Fibroblast of mammary gland (primary cell): Measurements from ENCODE around the gene SBK1.

Experiments used
- DNase-seq: peaks from one replicate; pipeline ENCODE4 v3.0.0-alpha.2; 2010; ENCODE audit warnings: low read depth
- H3K4me3 ChIP-seq: 2 replicates; pipeline ENCODE4 v1.5.1; 2011; ENCODE audit warnings: low read depth, mild to moderate bottlenecking, low read length, moderate library complexity; ENCODE audit not compliant: control insufficient read depth
- TF ChIP-seq, protein P1 (sequence below): conservative IDR thresholded peaks from 2 replicates; pipeline ENCODE4 v1.5.1; 2011; ENCODE audit warnings: low read depth, low read length, inconsistent platforms; ENCODE audit not compliant: control insufficient read depth, insufficient read depth

Gene SBK1

DNA sequence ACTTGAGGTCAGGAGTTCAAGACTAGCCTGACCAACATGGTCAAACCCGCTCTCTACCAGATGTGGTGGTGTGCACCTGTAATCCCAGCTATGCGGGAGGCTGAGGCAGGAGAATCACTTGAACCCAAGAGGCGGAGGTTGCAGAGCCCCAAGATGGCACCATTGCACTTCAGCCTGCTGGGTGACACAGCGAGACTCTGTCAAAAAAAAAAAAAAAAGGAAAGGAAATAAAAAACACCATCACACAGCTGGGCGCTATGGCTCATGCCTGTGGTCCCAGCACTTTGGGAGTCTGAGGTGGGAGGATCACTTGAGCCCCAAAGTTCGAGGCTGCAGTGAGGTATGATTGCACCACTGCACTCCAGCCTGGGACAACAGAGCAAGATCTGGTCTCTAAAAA, 13.3 kb upstream of the SBK1 start:
- TF ChIP-seq, protein P1, sequence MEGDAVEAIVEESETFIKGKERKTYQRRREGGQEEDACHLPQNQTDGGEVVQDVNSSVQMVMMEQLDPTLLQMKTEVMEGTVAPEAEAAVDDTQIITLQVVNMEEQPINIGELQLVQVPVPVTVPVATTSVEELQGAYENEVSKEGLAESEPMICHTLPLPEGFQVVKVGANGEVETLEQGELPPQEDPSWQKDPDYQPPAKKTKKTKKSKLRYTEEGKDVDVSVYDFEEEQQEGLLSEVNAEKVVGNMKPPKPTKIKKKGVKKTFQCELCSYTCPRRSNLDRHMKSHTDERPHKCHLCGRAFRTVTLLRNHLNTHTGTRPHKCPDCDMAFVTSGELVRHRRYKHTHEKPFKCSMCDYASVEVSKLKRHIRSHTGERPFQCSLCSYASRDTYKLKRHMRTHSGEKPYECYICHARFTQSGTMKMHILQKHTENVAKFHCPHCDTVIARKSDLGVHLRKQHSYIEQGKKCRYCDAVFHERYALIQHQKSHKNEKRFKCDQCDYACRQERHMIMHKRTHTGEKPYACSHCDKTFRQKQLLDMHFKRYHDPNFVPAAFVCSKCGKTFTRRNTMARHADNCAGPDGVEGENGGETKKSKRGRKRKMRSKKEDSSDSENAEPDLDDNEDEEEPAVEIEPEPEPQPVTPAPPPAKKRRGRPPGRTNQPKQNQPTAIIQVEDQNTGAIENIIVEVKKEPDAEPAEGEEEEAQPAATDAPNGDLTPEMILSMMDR, result no peak
- no peak overlapping the region for H3K4me3 ChIP-seq
- DNase-seq, result no peak

GRCh38 chr16:28280881-28281836, 11.2 kb upstream of the SBK1 start:
- no peak for DNase-seq
- no peak overlapping the region for H3K4me3 ChIP-seq
- TF ChIP-seq, protein P1, result no peak

- TF ChIP-seq, protein P1, result no peak
- DNase-seq, result no peak
- H3K4me3 ChIP-seq, result no peak overlapping the region
These were observed 10.3 kb upstream of the SBK1 start for GRCh38 chr16:28282045-28282444.

DNA sequence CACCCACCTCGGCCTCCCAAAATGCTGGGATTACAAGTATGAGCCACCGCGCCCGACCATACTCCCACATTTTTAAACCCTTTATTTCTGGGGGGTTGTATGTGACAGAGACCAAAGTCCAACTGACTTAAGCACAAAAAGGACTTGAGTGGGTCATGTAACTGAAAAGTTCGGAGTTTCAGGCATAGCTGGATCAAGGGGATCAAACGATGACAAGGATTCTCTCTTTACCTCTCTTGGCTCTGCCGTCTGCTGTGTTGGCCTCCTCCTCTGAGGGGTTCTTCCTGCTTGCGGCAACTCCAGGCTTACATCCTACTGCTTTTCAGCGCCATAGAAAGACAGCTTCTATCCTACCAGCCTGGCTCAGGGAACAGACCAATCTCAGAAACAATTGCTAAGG, 9.2 kb upstream of the SBK1 start:
- no peak for DNase-seq
- no peak overlapping the region for H3K4me3 ChIP-seq
- TF ChIP-seq, protein P1, result no peak

- no peak for DNase-seq
- no peak overlapping the region for H3K4me3 ChIP-seq
- TF ChIP-seq, protein P1, result no peak
These were observed 8.3 kb upstream of the SBK1 start for GRCh38 chr16:28283798-28284577.

DNA sequence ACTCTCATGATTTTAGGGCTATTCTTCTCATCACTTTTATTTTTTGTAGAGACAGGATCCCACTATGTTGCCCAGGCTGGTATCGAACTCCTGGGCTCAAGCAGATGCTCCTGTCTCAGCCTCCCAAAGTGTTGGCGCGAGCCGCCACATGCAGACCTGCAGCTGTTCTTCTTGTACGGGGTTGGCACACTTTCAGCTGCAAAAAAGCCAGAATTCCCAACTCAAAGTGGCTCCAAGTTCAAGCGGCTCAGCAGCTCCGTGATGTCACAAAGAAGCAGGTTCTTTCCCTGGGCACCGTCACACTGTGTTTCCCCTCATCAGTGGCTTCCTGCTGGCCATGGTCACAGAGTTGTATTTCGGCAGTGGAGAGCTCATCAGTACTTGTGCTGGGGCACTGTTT, 6.7 kb upstream of the SBK1 start:
- no peak for DNase-seq
- no peak overlapping the region for H3K4me3 ChIP-seq
- TF ChIP-seq, protein P1, result no peak
